VCaP (cell line): ENCODE results near the gene SELPLG.

ENCODE experiments used
- H3K27ac ChIP-seq: fragments of 450-650 bp; 2 replicates; pipeline ENCODE4 v1.5.1; 2017
- CTCF ChIP-seq: fragments of 450-650 bp; conservative IDR thresholded peaks from 2 replicates; pipeline ENCODE4 v1.5.1; 2017; ENCODE audit warnings: mild to moderate bottlenecking, moderate library complexity

Gene SELPLG

DNA sequence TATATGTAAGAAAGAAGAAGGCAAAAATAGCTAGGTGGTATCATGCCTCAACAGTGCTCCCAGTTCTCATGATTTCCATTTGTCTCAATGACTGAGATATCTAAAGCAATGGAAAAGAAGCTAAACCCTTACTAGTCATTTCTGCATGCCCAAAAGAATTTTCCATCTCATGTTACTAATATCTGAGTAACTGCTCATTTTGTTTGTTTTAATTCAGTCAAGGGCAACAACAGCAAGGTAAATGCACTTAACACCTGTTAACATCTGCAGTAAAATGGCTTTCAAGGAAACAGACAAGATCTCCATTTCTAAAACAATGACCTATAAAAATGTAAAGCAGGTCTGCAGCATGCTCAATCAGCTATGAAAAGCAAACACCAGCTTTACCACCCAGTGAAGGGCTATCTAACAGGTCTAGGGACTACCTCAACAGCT lies 19.4 kb upstream of the SELPLG start:
- no peak for TF ChIP-seq CTCF
- H3K27ac ChIP-seq, result peak overlapping the region; percentile 37

DNA sequence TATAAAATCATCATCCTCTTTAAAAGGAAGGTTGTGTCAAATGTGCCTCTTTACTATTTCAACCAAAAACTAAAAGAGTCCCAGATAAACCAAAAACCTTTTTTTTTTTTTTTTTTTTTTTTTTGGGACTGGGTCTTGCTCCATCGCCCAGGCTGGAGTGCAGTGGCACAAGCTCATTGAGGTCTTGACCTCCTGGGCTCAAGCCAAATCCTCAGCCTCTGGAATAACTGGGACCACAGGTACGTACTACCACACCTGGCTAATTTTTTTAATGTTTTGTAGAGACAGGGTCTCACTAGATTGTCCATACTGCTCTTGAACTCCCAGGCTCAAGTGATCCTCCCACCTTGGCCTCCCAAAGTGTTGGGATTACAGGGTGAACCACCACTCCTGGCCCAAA lies 16.4 kb upstream of the SELPLG start:
- no peak for TF ChIP-seq CTCF
- no peak overlapping the region for H3K27ac ChIP-seq

DNA sequence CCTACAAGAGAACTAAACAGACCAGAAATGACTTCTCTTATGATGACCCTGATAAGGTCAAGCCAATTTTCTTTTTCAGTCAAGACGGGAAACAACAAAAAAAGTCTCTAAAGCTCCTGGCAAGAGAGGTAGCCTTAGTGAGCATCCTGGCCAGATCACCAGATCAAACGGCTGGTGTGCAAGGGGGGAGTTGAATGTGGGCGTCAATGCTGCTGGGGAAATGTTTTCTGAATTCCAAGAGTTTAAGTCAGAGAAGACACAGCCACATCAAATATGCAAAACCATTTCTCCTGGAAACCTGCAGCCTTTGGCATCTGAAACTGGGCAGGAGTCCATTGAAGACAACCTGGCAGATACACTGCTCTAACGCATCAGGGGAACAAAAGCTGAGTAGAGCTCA lies 16.0 kb upstream of the SELPLG start:
- H3K27ac ChIP-seq, result no peak overlapping the region
- no peak for TF ChIP-seq CTCF

- H3K27ac ChIP-seq, result no peak overlapping the region
- TF ChIP-seq CTCF, result no peak
Observed at GRCh38 chr12:108649126-108649525, 15.4 kb upstream of the SELPLG start.

DNA sequence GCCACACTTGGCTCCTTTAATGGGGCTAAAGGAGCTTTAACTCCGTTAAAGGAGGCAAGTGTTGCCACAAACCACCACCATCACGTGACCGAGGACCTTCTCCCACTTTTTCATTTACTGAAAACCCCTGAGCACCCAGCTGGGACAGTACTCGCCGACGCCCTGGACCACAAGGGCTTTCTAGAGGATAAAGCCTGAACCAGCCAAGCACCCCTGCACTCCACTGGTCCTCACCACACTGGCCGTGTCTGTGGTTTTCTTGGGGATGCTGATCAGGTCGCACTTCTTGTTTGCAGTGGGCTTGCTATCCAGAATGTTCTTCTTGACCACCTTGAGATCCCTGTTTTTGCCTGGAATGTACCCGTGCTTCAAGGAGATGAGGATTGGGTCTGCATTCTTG lies 14.7 kb upstream of the SELPLG start:
- no peak for TF ChIP-seq CTCF
- H3K27ac ChIP-seq, result no peak overlapping the region

DNA sequence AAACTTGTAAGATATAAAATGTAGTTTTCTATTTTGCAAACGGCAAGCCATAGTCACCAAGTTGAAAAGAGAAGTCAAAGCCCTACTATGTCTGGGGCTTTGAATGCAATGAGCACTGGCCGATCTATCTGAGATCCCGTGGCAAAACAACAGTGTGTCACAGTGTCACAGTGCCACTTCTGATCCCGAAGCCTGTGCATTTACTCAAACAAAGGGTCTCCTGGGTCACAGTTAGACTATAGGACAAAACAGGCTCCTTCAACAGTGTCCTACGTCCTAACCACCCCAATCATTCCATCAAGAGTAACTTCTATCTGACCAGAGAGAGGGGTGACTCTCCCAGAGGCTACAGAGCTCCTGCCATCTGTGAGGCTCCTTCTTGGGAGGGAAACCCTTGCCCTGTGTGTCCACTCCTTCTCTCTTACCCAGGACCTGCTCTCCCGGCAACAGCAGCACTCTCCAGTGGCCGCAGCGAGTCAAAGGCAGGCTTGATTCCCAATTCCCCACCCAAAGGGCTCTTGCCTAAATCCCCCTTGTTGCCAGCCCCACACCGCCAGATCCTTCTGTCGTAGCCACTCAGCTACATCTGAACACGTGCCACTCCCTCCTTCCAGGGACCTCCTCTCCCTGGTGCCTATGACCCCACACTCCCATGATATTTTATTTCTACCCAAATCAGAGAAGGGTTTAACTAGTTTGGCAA lies 14.0 kb upstream of the SELPLG start:
- no peak for TF ChIP-seq CTCF
- no peak overlapping the region for H3K27ac ChIP-seq

GRCh38 chr12:108646600-108647579 lies 13.2 kb upstream of the SELPLG start:
- H3K27ac ChIP-seq, result no peak overlapping the region
- no peak for TF ChIP-seq CTCF
